ENCODE results near the gene SYK.

Gene SYK

GRCh38 chr9:90903766-90904424, 102.3 kb downstream of the SYK start:
- no peak for DNase-seq (ENCODE audit: low read depth in 2 of 2, low spot score in 1 of 2)

- DNase-seq (ENCODE audit: low read depth in 2 of 2, low spot score in 1 of 2) = no peak
Observed at GRCh38 chr9:90904706-90905478, 103.3 kb downstream of the SYK start.

GRCh38 chr9:90905822-90906221, 104.2 kb downstream of the SYK start:
- no peak for DNase-seq (ENCODE audit: low read depth in 2 of 2, low spot score in 1 of 2)

GRCh38 chr9:90906316-90907055, 104.9 kb downstream of the SYK start:
- DNase-seq (ENCODE audit: low read depth in 2 of 2, low spot score in 1 of 2) = no peak

- no peak for DNase-seq (ENCODE audit: low read depth in 2 of 2, low spot score in 1 of 2)
Observed at GRCh38 chr9:90907056-90907445, 105.4 kb downstream of the SYK start.

- DNase-seq (ENCODE audit: low read depth in 2 of 2, low spot score in 1 of 2) = no peak
Observed at GRCh38 chr9:90907790-90908189, 106.2 kb downstream of the SYK start.

- no peak for DNase-seq (ENCODE audit: low read depth in 2 of 2, low spot score in 1 of 2)
Observed at GRCh38 chr9:90909225-90909624, 107.6 kb downstream of the SYK start.

GRCh38 chr9:90909747-90910283, 108.2 kb downstream of the SYK start:
- DNase-seq (ENCODE audit: low read depth in 2 of 2, low spot score in 1 of 2) = no peak

- DNase-seq (ENCODE audit: low read depth in 2 of 2, low spot score in 1 of 2) = no peak
Observed at GRCh38 chr9:90914196-90914595, 112.6 kb downstream of the SYK start.

GRCh38 chr9:90914868-90915483, 113.4 kb downstream of the SYK start:
- peak; percentile 32 to 57 for DNase-seq (ENCODE audit: low read depth in 2 of 2, low spot score in 1 of 2)

GRCh38 chr9:90915693-90916092, 114.1 kb downstream of the SYK start:
- DNase-seq (ENCODE audit: low read depth in 2 of 2, low spot score in 1 of 2) = no peak

- DNase-seq (ENCODE audit: low read depth in 2 of 2, low spot score in 1 of 2) = no peak
Observed at GRCh38 chr9:90916147-90916734, 114.6 kb downstream of the SYK start.

GRCh38 chr9:90919883-90920282, 118.3 kb downstream of the SYK start:
- no peak for DNase-seq (ENCODE audit: low read depth in 2 of 2, low spot score in 1 of 2)

GRCh38 chr9:90921104-90921503, 119.5 kb downstream of the SYK start:
- no peak for DNase-seq (ENCODE audit: low read depth in 2 of 2, low spot score in 1 of 2)

- DNase-seq (ENCODE audit: low read depth in 2 of 2, low spot score in 1 of 2) = no peak
Observed at GRCh38 chr9:90921969-90922368, 120.3 kb downstream of the SYK start.

- DNase-seq (ENCODE audit: low read depth in 2 of 2, low spot score in 1 of 2) = no peak
Observed at GRCh38 chr9:90925581-90926257, 124.1 kb downstream of the SYK start.

- DNase-seq (ENCODE audit: low read depth in 2 of 2, low spot score in 1 of 2) = no peak
Observed at GRCh38 chr9:90926936-90927335, 125.3 kb downstream of the SYK start.

GRCh38 chr9:90927496-90927895, 125.9 kb downstream of the SYK start:
- DNase-seq (ENCODE audit: low read depth in 2 of 2, low spot score in 1 of 2) = no peak

- DNase-seq (ENCODE audit: low read depth in 2 of 2, low spot score in 1 of 2) = no peak
Observed at GRCh38 chr9:90929626-90930025, 128.0 kb downstream of the SYK start.

- DNase-seq (ENCODE audit: low read depth in 2 of 2, low spot score in 1 of 2) = no peak
Observed at GRCh38 chr9:90933468-90933867, 131.8 kb downstream of the SYK start.
